Activated CD4-positive, alpha-beta T cell treated with anti-CD3 and anti-CD28 coated beads for 4 hours (primary cell): Measurements from ENCODE around the gene KLHL30.

Source experiments
- DNase-seq, 2 donors: peaks; one replicate each; pipeline ENCODE4 v3.0.0-alpha.2; 2020

KLHL30 gene

GRCh38 chr2:238187618-238188548, 49.4 kb downstream of the KLHL30 start:
- no peak for DNase-seq

DNA sequence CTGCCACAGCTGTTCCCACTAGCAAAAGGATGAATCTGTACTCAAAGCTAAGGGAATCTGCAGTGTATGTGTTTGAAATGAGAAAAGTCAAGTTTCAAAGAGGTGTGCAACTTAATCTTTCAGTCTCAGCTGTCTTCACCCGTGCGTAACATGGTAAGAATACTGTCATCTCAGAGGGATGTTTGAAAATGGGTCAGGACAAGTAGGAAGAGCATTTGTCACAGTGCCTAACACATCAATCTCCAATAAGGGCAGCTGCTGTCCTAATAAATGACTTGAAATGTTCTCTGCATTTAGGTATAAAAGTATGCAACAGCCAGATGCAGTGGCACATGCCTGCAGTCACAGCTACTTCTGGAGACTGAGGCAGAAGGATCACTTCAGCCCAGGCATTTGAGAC, 52.0 kb downstream of the KLHL30 start:
- no peak for DNase-seq
